22Rv1 (cell line): ENCODE data around the gene KLHL29.

Experiments used
- H3K27ac ChIP-seq: fragments of 450-650 bp; 2 replicates; pipeline ENCODE4 v1.5.1; 2017
- ZFX ChIP-seq: fragments of 450-650 bp; IDR thresholded peaks from 2 replicates; pipeline ENCODE4 v1.6.1; 2017; ENCODE audit warnings: antibody characterized with exemption, borderline replicate concordance
- TF ChIP-seq, protein P1 (sequence below): fragments of 450-650 bp; IDR thresholded peaks from 2 replicates; pipeline ENCODE4 v1.5.1; 2017; ENCODE audit warnings: mild to moderate bottlenecking

The KLHL29 gene

DNA sequence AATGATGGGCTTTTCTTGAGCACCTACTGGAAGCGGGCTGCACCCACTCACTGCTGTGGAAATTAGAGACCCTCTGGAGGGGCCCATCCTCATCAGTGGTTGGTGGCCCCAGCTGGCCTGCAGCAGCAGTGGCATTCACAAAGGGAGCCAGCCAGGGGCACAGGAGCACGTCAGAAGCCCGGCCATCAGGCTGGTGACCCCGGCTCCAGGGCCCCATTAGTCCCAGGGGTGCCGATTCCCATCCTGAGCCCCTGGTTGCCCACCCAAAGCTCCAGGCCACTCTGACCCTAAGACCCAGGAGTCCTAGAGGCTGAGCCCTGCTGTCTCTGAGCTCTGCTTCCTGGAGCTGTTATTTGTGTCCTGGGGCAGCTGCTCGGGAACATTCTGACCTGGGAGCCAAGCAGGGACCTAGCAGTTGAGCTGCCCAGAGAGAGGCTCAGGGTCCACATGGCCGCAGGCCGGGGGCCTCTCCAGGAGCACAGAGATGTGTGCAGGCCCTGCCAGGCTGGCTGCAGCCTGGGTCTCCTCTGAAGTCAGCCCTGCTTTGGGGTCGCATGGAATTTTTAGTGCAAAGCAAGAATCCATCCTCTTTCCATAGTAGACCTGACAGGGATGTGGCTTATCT is 207.2 kb downstream of the KLHL29 start:
- TF ChIP-seq, protein P1, sequence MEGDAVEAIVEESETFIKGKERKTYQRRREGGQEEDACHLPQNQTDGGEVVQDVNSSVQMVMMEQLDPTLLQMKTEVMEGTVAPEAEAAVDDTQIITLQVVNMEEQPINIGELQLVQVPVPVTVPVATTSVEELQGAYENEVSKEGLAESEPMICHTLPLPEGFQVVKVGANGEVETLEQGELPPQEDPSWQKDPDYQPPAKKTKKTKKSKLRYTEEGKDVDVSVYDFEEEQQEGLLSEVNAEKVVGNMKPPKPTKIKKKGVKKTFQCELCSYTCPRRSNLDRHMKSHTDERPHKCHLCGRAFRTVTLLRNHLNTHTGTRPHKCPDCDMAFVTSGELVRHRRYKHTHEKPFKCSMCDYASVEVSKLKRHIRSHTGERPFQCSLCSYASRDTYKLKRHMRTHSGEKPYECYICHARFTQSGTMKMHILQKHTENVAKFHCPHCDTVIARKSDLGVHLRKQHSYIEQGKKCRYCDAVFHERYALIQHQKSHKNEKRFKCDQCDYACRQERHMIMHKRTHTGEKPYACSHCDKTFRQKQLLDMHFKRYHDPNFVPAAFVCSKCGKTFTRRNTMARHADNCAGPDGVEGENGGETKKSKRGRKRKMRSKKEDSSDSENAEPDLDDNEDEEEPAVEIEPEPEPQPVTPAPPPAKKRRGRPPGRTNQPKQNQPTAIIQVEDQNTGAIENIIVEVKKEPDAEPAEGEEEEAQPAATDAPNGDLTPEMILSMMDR = no peak
- TF ChIP-seq ZFX = no peak
- H3K27ac ChIP-seq = no peak overlapping the region

DNA sequence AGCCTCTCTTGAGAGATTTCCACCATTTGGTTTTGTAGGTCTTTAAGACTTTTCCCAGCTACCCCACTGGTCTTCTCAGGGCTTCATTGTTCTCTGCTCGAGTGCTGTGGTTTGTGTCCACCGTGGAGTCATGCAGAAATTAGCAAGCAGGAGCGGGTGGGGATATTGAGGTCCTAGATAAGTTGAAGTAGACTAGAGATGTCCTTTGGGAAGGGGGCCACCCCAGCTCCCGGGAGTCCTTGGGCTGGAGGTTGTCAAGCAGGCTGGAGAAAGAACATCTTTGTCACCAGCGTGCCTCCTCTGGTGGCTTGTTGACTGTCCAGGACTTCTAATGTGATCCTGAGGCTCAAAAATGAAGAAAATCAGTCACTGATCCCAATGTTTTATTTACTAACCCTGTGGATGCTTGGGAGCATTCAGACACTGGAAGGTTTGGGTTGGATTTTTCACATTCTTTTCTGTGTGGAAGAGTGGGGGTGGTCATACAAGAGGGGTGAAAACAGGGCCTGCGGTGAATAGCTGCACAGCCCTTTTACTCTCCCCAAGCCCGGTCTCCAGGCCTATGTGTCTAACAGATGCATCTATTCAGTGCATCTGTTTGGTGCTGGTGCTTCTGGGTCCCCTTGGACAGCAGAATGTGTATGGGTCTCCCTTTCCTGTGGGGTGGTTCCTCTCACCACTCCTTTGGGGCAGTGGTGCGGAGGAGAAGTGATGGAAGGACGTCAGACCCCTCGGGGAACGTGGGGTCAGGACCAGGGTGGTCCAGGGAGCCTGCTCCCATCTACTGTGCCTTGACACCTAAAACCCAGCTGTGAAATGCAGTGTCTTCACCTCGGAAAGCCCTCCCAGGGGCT is 208.1 kb downstream of the KLHL29 start:
- H3K27ac ChIP-seq = no peak overlapping the region
- TF ChIP-seq, protein P1 = no peak
- no peak for TF ChIP-seq ZFX

DNA sequence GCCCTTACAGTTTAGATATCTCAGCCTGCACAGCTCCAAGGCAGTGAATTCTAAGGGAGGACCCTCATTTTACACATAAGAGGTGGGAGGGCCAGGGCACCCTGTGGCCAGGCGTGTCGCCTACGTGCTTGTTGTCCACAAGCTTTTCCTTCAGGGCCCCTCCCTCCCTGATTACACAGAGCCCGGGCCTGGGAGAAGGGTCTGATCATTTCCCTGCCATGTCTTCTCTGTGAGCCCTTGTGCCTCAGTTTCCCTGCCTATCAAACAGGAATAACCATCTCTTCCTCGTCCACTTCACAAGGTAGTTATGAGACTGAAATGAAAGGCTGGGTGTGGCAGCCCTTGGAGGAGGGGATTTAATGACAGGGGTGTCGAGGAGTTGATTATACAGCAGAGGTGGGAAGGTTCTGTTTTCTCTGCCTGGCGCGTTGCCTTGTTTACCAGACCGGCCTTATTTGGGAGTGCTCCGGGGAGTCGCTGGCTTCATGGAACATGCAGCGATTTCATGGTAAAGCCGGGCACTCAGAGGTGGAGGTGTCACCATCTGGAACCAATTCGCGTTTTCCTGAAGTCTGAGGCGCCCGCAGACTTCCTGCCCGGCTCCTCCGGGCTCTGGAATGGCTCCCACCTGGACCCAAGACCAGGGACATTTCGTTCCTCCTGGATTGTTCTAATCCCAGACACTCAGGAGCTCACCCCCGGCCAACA is 208.9 kb downstream of the KLHL29 start:
- no peak overlapping the region for H3K27ac ChIP-seq
- TF ChIP-seq, protein P1 = no peak
- TF ChIP-seq ZFX = no peak

DNA sequence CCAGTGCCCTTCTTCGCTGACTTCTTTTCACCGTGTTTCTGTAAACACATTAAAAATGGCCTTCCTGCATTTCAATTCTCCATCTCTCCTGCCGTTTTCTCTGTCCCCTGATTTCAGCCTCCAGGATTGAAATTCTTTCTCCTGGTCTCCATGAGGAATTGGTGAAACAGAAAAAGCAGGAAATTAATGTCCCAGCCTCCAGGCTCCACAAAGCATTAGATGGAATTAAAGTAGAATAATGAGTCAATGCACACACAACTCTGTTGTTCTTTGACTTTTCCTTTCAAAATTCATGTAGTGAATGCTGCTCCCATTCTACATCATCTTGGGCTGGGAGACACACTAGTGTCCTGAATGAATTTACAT is 209.5 kb downstream of the KLHL29 start:
- H3K27ac ChIP-seq = no peak overlapping the region
- no peak for TF ChIP-seq ZFX
- TF ChIP-seq, protein P1 = no peak

DNA sequence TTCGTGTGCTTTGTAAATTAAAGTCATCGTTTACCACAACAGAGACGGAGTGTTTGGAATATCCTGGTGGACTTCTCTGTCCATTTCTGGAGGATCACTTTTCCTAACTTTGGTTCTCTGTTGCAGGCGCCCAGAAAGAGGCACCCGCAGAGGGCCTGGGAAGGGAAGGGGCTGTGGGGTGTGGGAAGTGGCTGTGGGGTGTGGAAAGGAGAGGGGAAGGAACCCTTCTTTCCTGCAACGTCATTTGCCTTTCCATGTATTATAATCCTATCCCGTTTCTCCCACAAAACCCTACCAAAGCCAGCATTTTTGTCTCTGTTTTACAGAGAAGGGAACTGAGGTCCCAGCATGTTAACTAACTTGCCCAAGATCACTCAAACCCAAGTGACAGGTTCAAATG is 210.0 kb downstream of the KLHL29 start:
- no peak overlapping the region for H3K27ac ChIP-seq

DNA sequence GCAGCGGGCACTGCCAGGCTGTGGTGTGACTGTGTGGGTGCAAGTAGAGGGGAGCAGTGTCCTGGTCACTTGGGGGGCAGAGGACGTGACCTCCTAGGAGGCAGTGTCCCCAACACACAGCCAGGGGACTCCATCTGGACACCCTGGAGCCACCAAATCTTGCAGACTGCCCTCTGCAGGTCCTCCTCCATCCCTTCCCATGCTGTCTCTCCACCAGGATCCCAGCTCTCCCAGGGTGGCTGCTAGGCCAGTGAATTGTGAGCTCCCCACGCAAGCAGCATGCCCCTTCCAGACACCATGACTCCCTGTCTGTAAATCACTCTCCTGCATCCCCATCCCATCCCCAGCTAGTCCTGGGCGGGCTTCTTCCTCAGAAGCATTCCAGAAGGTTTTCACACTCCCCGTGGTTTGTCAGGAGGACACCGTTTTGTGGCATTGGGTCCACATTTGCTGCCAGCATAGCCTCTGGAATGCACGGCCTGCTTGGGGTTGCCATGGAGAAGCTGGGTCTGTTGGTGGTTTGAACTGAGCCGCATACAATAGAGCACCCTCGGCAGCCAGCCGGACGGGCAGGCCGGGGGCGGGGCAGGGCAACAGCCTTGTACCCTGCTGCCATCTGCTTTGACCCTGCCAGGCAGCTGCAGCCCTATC is 210.7 kb downstream of the KLHL29 start:
- TF ChIP-seq, protein P1 = no peak
- no peak for TF ChIP-seq ZFX
- no peak overlapping the region for H3K27ac ChIP-seq

More for the DNA sequence above, 210.0 kb downstream of the KLHL29 start:
- TF ChIP-seq, protein P1 = no peak
- TF ChIP-seq ZFX = no peak
